ENCODE data around the gene U2AF2.
A peak's percentile ranks its signal among the peaks of the same experiment; 100 is the strongest.
"Not testable (repeated sequence)": the region's sequence is repeated elsewhere in the genome, so short reads cannot be mapped to it uniquely, and the experiment has no call there.

U2AF2 gene

DNA sequence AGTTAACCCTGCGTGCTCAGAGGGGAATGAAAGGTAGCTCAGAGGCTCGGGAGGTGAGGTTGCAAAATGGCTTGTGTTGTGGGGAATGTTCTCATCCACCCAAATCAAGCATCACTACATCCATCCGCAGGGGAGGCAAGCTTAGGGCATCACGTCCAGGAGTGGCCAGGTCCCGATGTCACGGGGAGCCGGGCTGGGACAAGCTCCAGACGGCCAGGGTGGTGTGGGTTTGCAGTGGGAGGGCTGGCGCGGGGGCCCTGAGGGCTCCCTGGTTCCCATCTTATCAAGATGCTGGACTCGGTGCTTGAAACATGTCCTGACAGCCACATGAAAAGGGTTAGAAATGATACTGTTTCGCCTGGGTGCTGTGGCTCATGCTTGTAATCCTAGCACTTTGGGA is 46.0 kb downstream of the U2AF2 start:
- DNase-seq: no peak

DNA sequence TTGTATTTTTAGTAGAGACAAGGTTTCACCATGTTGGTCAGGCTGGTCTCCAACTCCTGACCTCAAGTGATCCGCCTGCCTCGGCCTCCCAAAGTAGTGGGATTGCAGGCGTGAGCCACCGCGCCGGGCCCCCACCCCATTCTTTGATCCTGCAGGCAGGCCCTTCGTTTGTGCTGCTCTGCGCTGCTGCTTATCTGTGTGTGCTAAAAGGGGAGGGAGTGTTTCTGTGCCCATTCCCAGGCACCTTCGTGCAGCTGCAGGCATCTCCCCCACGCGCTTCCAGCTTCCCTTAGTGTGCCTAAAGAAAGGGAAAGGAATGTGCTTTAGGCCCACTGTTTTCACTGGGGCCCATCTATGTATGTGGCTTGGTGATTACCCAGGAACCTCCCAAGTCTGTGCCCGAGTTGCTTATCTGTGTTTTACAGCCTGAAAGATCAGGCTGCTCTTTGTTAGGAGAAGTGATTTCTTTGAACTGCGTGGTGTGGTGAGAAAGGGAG is 47.3 kb downstream of the U2AF2 start:
- no peak for DNase-seq

DNA sequence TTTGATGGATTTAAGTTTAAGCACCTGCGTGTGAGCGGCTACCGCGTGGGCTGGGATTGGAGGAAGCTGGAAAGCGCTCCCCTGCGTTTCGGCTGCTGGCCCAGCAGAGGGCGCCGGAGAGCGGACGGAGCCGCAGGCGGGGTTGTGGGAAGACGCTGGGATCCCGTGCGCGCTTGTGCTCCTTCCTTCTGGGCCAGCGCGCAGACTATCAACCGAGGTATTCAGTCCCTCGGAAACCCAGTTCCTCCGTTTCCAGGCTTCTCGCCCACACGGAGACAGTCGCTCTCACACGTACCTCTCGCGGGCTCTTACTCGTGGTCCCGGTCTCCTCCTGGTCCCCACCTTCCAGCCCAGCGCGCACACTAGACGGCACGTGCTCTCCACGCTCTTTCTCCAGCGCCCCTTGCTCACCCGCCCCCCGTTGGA is 49.0 kb downstream of the U2AF2 start:
- DNase-seq: peak in 18 of 58 donors; percentile 2 to 47 (median 13)

DNA sequence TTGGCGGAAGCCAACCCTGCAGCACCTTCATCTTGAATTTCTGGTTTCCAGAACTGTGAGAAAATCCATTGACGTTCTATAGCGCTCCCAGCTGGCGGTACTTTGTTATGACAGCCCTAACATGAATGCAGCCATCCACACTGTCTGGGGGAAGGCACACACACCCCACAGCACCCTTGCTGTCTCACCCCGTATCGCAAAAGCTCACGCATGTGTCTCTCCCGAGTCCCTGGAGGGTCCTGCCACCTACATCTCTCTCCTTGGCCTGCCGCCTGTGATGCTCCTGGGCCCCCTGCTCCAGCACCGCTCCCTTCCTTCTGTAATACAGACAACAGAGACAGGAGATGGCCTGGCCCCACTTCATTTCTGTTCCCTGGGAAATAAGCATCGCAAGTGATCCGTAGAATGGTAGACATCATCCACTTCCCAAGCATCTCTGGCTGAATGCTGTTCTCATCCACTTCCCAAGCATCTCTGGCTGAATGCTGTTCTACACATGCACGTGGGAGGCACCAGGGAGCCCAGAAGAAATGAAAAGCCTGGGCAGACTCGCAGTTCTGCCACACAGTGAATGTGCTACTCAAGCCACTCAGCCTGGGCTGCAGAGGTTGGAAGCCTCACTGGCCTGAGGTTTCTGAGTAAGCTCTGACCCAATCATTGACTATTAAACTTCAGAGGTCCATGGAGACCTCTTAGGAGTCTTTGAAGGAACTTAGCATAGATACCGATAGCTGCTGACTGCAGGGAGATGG is 49.8 kb downstream of the U2AF2 start:
- DNase-seq: peak in 4 of 58 donors; percentile 10 to 32 (median 18)

DNA sequence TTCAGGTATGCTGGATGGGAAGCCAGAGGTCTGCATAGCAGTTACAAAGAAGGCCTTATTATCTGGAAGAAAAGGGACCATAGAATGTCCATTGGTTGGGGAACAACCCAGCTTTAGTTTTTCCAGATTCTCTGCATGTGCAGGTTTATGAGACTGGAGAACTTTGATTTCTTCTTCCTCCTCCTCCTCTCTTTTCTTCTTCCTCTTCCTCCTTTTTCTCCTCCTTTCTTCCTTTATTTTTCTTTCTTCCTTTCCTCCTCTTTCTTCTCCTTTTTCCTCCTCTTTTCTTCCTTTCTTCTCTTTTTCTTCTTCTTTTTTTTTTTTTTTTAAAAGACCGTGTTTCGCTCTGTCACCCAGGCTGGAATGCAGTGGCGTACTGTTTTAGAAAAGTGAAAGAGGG is 51.1 kb downstream of the U2AF2 start:
- no peak for DNase-seq

DNA sequence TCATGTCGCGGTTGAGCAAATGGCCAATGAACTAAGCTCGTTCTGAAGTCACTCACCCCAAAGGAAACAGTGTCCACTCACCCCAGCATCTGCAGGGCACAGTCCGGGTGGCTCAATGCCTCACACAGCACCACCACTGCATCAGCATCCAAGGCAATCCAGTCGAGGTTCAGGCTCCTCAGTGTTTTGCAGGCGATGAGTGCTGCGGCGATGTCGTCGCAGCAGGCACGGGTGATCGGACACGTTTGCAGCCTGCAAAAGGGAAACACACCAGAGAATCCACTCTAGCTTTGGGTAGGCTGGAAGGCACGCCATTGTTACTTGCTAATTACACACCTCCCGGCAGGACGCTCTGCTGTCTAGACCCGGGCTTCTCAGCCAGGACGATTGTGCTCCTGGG is 56.9 kb downstream of the U2AF2 start:
- DNase-seq: no peak

DNA sequence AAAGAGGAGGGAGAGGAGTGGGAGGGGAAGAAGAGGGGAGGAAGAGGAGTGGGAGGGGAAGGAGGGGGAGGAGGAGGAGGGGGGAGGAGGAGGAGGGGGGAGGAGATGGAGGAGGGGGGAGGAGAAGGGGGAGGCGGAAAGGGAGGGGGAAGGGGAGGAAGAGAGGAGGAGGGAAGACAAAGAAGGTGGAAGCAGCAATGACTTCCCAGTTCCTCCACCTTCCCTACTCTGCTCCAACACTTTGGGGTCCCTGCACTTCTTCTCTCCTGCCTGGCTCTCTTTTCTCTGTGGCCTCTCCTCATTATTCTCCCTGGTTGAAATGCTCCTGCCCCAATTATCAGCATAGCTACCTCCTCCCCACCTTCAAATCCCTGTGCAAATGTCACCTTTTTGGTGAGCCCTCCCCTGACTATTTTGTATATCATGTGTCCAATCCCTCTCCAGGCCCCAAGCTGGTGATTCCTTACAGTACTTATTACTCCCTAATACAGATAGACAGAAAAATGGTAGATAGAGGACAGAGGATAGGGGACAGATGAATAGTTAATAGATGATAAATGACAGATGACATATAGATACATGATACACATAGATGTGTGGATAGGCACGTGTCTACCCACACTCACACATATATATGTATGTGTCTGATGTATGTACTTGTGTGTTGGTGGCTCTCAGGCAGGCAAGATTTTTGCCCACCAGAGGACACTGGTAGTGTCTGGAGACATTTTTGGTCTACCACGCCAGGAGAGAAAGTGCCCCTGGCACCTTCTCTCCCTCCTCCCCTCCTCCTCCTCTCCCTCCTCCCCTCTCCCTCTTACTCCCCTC is 58.2 kb downstream of the U2AF2 start:
- DNase-seq: no peak

DNA sequence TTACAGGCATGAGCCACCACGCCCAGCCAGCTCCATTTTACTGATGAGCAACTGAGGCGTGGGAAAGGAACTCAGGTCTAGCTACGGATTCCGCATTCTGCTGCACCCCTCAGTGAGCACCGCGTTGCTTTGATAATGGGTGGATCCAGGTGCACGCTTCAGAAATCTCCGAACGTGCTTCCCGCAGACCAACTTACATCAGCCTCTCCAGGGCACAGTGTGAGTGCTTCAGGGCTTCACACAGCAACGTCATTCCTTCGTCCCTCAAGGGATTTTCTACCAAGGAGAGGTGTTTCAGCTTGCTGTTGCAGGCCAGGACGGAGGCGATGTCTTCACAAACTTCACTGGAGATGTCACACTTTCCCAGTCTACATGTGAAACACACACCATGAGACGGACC is 61.7 kb downstream of the U2AF2 start:
- DNase-seq: no peak

DNA sequence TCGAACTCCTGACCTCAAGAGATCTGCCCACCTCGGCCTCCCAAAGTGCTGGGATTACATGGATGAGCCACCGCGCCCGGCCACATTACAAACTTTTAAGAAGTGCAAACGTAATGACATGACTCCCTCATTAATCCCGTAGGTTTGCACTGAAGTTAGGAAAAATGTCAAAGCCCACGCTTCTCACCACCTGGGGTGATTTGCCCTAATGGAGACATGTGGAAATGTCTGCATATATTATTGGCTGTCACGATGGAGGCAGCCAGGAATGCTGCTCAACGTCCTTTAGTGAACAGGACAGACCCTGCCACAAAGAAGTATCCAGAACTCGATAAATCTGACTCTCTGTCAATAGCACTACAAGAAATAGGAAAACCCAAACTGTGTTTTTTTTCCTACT is 62.4 kb downstream of the U2AF2 start:
- DNase-seq: no peak

DNA sequence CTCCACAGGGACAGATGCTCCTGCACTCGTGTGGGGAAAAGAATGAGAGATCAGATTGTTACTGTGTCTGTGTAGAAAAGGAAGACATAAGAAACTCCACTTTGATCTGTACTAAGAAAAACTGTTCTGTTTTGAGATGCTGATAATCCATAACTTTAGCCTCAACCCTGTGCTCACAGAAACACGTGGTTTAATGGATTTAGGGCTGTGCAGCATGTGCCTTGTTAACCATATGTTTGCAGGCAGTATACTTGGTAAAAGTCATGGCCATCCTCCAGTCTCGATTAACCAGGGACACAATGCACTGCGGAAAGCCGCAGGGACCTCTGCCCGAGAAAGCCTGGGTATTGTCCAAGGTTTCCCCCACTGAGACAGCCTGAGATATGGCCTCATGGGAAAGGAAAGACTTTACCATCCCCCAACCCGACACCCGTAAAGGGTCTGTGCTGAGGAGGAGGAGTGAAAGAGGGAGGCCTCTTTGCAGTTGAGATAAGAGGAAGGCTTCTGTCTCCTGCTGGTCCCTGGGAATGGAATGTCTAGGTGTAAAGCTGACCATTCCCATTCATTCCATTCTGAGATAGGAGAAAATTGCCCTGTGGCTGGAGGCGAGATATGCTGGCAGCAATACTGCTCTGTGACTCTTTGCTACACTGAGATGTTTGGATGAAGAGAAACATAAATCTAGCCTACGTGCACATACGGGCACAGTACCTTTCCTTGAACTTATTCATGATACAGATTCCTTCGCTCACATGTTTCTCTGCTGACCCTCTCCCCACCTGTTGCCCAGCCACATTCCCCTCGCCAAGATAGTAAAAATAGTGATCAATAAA is 63.3 kb downstream of the U2AF2 start:
- not testable (repeated sequence) for DNase-seq

DNA sequence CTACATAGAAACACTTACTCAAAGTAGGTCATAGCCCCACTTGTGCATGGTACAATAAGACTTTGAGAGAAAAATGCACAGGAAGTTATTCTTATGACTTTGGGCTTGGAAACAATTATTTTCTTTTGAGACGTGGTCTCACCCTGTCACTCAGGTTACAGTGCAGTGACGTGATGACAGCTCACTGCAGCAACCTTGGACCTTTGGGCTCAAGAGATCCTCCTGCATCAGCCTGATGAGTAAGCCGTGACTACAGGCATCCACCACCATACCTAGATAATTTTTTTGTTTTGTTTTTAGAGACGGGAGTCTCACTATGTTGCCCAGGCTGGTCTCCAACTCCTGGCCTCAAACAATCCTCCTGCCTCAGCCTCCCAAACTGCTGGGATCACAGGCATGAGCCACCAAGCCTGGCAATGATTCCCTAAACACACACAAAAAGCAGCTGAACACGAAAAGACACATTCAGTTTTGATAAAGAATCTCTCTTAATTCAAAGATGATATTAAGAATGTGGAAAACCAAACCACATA is 65.4 kb downstream of the U2AF2 start:
- DNase-seq: no peak

DNA sequence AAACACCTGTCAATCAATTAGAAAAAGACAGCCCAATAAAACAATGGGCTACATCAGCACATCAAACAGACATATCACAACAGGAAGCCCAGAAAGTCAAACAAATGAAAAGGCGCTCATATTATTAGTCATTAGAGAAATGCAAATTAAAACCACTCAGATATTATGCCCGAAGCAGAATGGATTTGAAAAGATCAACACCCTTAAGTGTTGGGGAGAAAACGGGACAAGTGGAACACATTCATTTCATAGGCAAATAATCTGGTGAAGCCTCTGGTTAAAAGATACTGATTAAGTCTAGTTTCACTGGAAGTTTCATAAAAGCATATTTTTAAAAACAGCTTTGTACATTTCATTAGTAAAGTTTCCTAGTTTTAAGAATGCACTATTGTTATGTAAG is 66.0 kb downstream of the U2AF2 start:
- DNase-seq: no peak

DNA sequence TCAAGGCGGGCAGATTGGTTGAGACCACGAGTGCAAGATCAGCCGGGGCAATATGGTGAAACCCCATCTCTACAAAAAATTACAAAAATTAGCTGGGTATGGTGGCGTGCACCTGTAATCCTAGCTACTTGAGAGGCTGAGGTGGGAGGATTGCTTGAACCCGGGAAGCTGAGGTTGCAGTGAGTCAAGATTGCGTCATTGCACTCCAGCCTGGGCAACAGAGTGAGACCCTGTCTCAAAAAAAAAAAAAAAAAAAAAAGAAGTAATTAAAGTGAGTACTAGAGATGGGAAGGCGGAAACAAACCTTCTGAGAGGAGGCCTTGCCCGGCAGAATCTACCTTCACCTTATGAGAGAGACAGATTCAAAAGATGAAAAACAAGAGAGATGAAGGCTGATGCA is 68.7 kb downstream of the U2AF2 start:
- DNase-seq: no peak

Measured in anterior cingulate cortex (tissue), 58 donors.